Measurements from ENCODE around the gene MAFF.

The MAFF gene

GRCh38 chr22:38211556-38211955 is 9.8 kb downstream of the MAFF start:
- Histone ChIP-seq H3K4me1 (ENCODE audit: insufficient read depth, low read length) (peaks cover 10% of the 10 kb centered on the region), H3K9me3 (ENCODE audit: low read length) (no peaks in the 10 kb centered on the region), H3K4me3 (ENCODE audit: low read depth in 1 of 2, low read length in 2 of 2) (no peak overlapping the region), H3K9ac (ENCODE audit: low read length) (no peak overlapping the region), H3K27ac (ENCODE audit: low read depth, low read length) (no peak overlapping the region), H3K27me3 (ENCODE audit: control insufficient read depth in 1 of 2, insufficient read depth in 2 of 2, low read length in 2 of 2) (no peaks in the 10 kb centered on the region), H3K36me3 (ENCODE audit: insufficient read depth, low read length) (no peaks in the 10 kb centered on the region)

DNA sequence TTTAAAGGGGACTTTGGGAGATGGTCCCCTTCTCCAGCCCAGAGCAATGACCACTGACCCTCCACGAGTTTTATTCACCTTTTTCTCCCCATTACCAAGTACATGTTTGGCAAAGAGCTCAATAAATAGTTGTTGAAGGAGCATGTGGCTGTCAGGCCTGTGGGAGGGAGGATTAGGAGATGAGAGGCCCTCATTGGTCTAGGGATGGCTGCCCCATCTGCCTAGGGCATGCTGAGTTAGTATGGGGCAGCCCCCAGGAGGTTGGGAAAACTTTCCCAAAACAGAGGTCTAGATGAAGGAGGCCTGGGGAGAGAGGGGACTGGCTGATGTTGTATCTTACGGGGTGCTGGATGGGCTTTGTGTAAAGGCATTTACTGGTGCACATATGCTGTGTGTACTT is 10.6 kb downstream of the MAFF start:
- Histone ChIP-seq H3K36me3 (ENCODE audit: insufficient read depth, low read length) (no peaks in the 10 kb centered on the region), H3K4me3 (ENCODE audit: low read depth in 1 of 2, low read length in 2 of 2) (no peak overlapping the region), H3K4me1 (ENCODE audit: insufficient read depth, low read length) (peaks cover 10% of the 10 kb centered on the region), H3K27me3 (ENCODE audit: control insufficient read depth in 1 of 2, insufficient read depth in 2 of 2, low read length in 2 of 2) (no peaks in the 10 kb centered on the region), H3K9ac (ENCODE audit: low read length) (no peak overlapping the region), H3K27ac (ENCODE audit: low read depth, low read length) (no peak overlapping the region), H3K9me3 (ENCODE audit: low read length) (no peaks in the 10 kb centered on the region)

- H3K36me3 ChIP-seq (ENCODE audit: insufficient read depth, low read length): no peaks in the 10 kb centered on the region
- H3K4me1 ChIP-seq (ENCODE audit: insufficient read depth, low read length): peaks cover 16% of the 10 kb centered on the region
- no peaks in the 10 kb centered on the region for H3K9me3 ChIP-seq (ENCODE audit: low read length)
- no peak overlapping the region for H3K27ac ChIP-seq (ENCODE audit: low read depth, low read length)
- H3K27me3 ChIP-seq (ENCODE audit: control insufficient read depth in 1 of 2, insufficient read depth in 2 of 2, low read length in 2 of 2): no peaks in the 10 kb centered on the region
- H3K4me3 ChIP-seq (ENCODE audit: low read depth in 1 of 2, low read length in 2 of 2): no peak overlapping the region
- no peak overlapping the region for H3K9ac ChIP-seq (ENCODE audit: low read length)
These were observed 11.7 kb downstream of the MAFF start for GRCh38 chr22:38213319-38213989.

DNA sequence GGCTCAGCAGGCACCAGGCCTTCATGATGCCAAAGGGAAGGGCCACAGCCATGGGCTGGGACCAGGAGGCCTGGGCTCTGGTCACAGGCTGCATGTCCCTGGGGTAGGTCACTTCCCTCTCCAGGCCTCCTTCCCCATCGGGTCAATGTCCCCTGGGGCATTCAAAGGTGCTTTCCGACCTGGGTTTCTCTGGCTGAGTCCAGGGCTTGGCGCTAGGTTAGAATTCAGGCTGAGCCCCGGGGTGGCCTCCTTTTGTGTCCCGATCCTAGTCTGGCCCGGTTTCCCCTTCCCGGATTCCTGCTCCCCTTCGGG is 12.2 kb downstream of the MAFF start:
- H3K4me3 ChIP-seq (ENCODE audit: low read depth in 1 of 2, low read length in 2 of 2): peak overlapping the region in 1 of 2 donors; percentile 16
- no peaks in the 10 kb centered on the region for H3K36me3 ChIP-seq (ENCODE audit: insufficient read depth, low read length)
- no peak overlapping the region for H3K27ac ChIP-seq (ENCODE audit: low read depth, low read length)
- no peaks in the 10 kb centered on the region for H3K27me3 ChIP-seq (ENCODE audit: control insufficient read depth in 1 of 2, insufficient read depth in 2 of 2, low read length in 2 of 2)
- no peak overlapping the region for H3K9ac ChIP-seq (ENCODE audit: low read length)
- peaks cover 19% of the 10 kb centered on the region for H3K4me1 ChIP-seq (ENCODE audit: insufficient read depth, low read length)
- H3K9me3 ChIP-seq (ENCODE audit: low read length): no peaks in the 10 kb centered on the region

DNA sequence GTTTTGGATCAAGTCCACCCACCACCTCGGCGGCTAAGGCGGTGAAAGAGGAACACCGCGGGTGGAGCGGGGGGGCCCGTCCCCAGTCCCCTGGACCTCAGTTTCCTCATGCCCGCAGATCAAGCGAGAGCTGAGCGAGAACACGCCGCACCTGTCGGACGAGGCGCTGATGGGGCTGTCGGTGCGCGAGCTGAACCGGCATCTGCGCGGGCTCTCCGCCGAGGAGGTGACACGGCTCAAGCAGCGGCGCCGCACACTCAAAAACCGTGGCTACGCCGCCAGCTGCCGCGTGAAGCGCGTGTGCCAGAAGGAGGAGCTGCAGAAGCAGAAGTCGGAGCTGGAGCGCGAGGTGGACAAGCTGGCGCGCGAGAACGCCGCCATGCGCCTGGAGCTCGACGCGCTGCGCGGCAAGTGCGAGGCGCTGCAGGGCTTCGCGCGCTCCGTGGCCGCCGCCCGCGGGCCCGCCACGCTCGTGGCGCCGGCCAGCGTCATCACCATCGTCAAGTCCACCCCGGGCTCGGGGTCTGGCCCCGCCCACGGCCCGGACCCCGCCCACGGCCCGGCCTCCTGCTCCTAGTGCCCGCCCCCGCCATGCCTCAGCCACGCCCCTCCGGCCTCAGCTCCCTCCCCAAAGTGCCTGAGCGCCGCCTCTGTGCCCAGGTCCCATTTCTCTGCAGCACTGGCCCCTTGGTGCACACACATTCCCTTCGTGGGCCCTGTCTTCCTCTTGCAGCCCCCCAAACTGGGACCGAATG is 12.7 kb downstream of the MAFF start:
- Histone ChIP-seq H3K27ac (ENCODE audit: low read depth, low read length) (no peak overlapping the region), H3K36me3 (ENCODE audit: insufficient read depth, low read length) (no peaks in the 10 kb centered on the region), H3K4me3 (ENCODE audit: low read depth in 1 of 2, low read length in 2 of 2) (peak overlapping the region in 1 of 2 donors; percentile 16), H3K27me3 (ENCODE audit: control insufficient read depth in 1 of 2, insufficient read depth in 2 of 2, low read length in 2 of 2) (no peaks in the 10 kb centered on the region), H3K9ac (ENCODE audit: low read length) (no peak overlapping the region), H3K9me3 (ENCODE audit: low read length) (no peaks in the 10 kb centered on the region), H3K4me1 (ENCODE audit: insufficient read depth, low read length) (peaks cover 25% of the 10 kb centered on the region)

GRCh38 chr22:38215156-38216038 is 13.6 kb downstream of the MAFF start:
- peaks cover 32% of the 10 kb centered on the region for H3K4me1 ChIP-seq (ENCODE audit: insufficient read depth, low read length)
- no peaks in the 10 kb centered on the region for H3K36me3 ChIP-seq (ENCODE audit: insufficient read depth, low read length)
- no peaks in the 10 kb centered on the region for H3K9me3 ChIP-seq (ENCODE audit: low read length)
- H3K27ac ChIP-seq (ENCODE audit: low read depth, low read length): no peak overlapping the region
- no peak overlapping the region for H3K9ac ChIP-seq (ENCODE audit: low read length)
- no peak overlapping the region for H3K4me3 ChIP-seq (ENCODE audit: low read depth in 1 of 2, low read length in 2 of 2)
- no peaks in the 10 kb centered on the region for H3K27me3 ChIP-seq (ENCODE audit: control insufficient read depth in 1 of 2, insufficient read depth in 2 of 2, low read length in 2 of 2)

DNA sequence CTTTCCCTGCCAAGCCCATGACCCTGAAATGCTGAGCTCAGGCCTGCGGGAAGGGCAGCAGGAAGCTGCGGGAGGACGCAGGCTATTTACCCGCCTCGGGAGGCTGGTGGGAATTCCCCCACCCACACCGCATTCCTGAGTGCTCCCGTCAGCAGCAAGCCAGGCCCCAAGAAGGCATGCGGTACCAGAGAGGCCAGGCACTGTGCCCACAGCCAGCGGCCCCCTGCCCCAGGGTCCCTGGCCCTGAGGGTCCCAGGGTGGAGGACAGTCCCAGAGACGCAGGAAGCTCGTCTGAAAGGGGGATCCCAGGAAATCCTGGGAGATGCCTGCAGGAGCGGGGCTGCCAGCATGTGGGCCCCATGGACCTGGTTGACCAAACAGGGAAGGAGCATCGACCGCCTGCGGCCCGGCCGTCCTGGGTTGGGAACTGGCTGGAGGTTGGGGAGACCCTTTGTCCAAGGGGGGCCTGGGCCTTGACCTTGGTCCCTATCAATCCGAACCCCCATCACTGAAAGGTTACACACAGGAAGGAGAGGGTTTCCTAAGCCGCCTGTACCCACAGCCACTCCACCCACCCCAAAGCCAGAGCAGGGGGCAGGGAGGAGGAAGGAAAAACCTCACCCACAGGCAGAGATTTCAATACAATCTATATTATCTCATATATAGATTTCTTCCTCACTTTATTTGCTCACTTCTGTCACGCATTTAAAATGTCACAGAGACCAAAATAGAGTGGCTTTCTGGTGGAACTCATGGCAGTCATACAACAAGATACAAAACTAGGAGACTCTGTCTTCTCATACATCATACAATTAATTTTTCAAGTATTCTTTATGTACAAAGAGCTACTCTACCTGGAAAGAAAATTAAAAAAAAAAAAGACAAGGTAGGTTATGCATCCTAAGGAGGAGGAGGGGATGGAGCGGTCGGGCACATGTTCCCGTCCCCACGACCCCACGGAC is 17.1 kb downstream of the MAFF start:
- Histone ChIP-seq H3K4me3 (ENCODE audit: low read depth in 1 of 2, low read length in 2 of 2) (no peak overlapping the region), H3K36me3 (ENCODE audit: insufficient read depth, low read length) (no peaks in the 10 kb centered on the region), H3K27ac (ENCODE audit: low read depth, low read length) (peak overlapping the region; percentile 76), H3K27me3 (ENCODE audit: control insufficient read depth in 1 of 2, insufficient read depth in 2 of 2, low read length in 2 of 2) (no peaks in the 10 kb centered on the region), H3K9me3 (ENCODE audit: low read length) (no peaks in the 10 kb centered on the region), H3K9ac (ENCODE audit: low read length) (peak overlapping the region; percentile 31), H3K4me1 (ENCODE audit: insufficient read depth, low read length) (peaks cover 29% of the 10 kb centered on the region)

- H3K27ac ChIP-seq (ENCODE audit: low read depth, low read length): peak overlapping the region; percentile 3
- H3K9ac ChIP-seq (ENCODE audit: low read length): no peak overlapping the region
- peaks cover 6% of the 10 kb centered on the region for H3K36me3 ChIP-seq (ENCODE audit: insufficient read depth, low read length)
- no peaks in the 10 kb centered on the region for H3K9me3 ChIP-seq (ENCODE audit: low read length)
- peaks cover 27% of the 10 kb centered on the region for H3K4me1 ChIP-seq (ENCODE audit: insufficient read depth, low read length)
- H3K4me3 ChIP-seq (ENCODE audit: low read depth in 1 of 2, low read length in 2 of 2): no peak overlapping the region
- H3K27me3 ChIP-seq (ENCODE audit: control insufficient read depth in 1 of 2, insufficient read depth in 2 of 2, low read length in 2 of 2): no peaks in the 10 kb centered on the region
These were observed 17.8 kb downstream of the MAFF start for GRCh38 chr22:38219632-38220031.

- H3K9me3 ChIP-seq (ENCODE audit: low read length): no peaks in the 10 kb centered on the region
- H3K9ac ChIP-seq (ENCODE audit: low read length): no peak overlapping the region
- peaks cover 11% of the 10 kb centered on the region for H3K36me3 ChIP-seq (ENCODE audit: insufficient read depth, low read length)
- H3K27ac ChIP-seq (ENCODE audit: low read depth, low read length): no peak overlapping the region
- no peak overlapping the region for H3K4me3 ChIP-seq (ENCODE audit: low read depth in 1 of 2, low read length in 2 of 2)
- H3K27me3 ChIP-seq (ENCODE audit: control insufficient read depth in 1 of 2, insufficient read depth in 2 of 2, low read length in 2 of 2): no peaks in the 10 kb centered on the region
- peaks cover 27% of the 10 kb centered on the region for H3K4me1 ChIP-seq (ENCODE audit: insufficient read depth, low read length)
These were observed 18.4 kb downstream of the MAFF start for GRCh38 chr22:38220163-38220562.

DNA sequence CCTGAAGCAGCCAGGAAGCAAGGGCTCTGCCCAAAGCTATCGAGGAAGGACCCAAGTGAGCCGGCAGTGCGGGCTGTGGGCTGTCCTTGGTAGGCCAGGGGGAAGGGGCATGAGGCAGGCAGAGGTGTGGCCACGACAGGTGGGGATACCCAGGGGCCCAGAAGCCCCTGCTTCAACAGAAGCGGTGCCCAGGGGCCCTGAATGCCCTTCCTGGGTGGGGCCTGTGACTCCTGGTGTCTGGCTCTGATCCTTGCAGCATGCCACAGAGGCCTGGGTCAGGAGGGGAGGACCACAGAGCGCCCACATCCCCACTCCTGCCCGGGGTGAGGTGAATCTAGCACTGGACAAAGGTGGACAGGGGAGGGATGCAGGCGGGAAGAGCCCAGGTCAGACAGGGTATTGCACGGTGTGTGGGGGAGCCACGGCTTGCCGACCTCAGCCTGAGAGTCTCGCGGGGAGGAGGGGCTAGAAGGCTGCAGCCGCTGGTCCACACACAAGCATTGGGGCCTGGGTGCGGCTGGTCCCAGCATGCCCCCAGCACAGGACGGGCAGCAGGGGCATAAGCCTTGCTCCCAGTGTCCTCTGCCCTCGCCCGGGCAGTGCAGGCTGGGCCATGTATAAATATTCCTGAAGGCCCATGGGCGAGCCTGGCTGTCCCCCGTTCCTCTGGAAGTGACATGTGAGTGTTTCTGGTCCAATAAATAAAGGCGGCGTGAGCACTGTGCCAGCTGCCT is 19.0 kb downstream of the MAFF start:
- no peak overlapping the region for H3K4me3 ChIP-seq (ENCODE audit: low read depth in 1 of 2, low read length in 2 of 2)
- no peaks in the 10 kb centered on the region for H3K9me3 ChIP-seq (ENCODE audit: low read length)
- peaks cover 27% of the 10 kb centered on the region for H3K4me1 ChIP-seq (ENCODE audit: insufficient read depth, low read length)
- no peaks in the 10 kb centered on the region for H3K27me3 ChIP-seq (ENCODE audit: control insufficient read depth in 1 of 2, insufficient read depth in 2 of 2, low read length in 2 of 2)
- H3K9ac ChIP-seq (ENCODE audit: low read length): no peak overlapping the region
- H3K36me3 ChIP-seq (ENCODE audit: insufficient read depth, low read length): peaks cover 13% of the 10 kb centered on the region
- H3K27ac ChIP-seq (ENCODE audit: low read depth, low read length): no peak overlapping the region

All from muscle layer of colon (tissue), 2 donors.